IMR-90 (cell line): Measurements from ENCODE around the gene SETD2. TPM values are rescaled to one million over a fixed set of nuclear protein-coding genes. Genes with fewer than 3 reads are reported as not detected.

ENCODE experiments used
- ATAC-seq: fragments of 200-7000 bp; cut with Tn5 transposase; 2 replicates; pipeline ENCODE4 v1.9.1; 2020; ENCODE audit warnings: low read depth, mild to moderate bottlenecking, moderate library complexity
- BruUV-seq: library from RNA; stranded (reverse); fragments of 400-500 nt; replicated peaks from 2 replicates; lab custom pipeline; 2021; lab: Mats Ljungman, UMichigan
- CTCF ChIA-PET: fragments of 300-600 bp; formaldehyde crosslinking; extraction: SDS; loops from one replicate; lab custom pipeline; 2021; ENCODE audit warnings: antibody characterized with exemption; lab: Yijun Ruan, JAX
- POLR2A ChIA-PET: fragments of 300-600 bp; sonication (Branson Sonifier 250); formaldehyde crosslinking; loops from one replicate; lab custom pipeline; 2022; ENCODE audit warnings: antibody characterized with exemption; ENCODE audit not compliant: unreplicated experiment; lab: Charles Lee
- DNase-seq: peaks from one replicate; pipeline ENCODE4 v3.0.0; 2013
- H2AFZ ChIP-seq: replicated peaks from 2 replicates; pipeline ENCODE3; 2013; ENCODE audit warnings: low read length, mild to moderate bottlenecking; ENCODE audit not compliant: poor library complexity
- H2AK5ac ChIP-seq: 2 replicates; pipeline ENCODE4 v1.6.1; 2013; ENCODE audit warnings: low read depth, low read length, inconsistent platforms
- H2AK9ac ChIP-seq: replicated peaks from 2 replicates; pipeline ENCODE3; 2013; ENCODE audit warnings: mild to moderate bottlenecking, low read depth, low read length, moderate library complexity; ENCODE audit not compliant: poor library complexity
- H2BK120ac ChIP-seq: 2 replicates; pipeline ENCODE4 v1.6.1; 2013; ENCODE audit warnings: low read depth, low read length, inconsistent platforms
- H2BK15ac ChIP-seq: 3 replicates; pipeline ENCODE4 v1.6.1; 2013; ENCODE audit warnings: low read depth, low read length, inconsistent platforms
- H2BK20ac ChIP-seq: 2 replicates; pipeline ENCODE4 v1.6.1; 2013; ENCODE audit warnings: low read depth, mild to moderate bottlenecking, inconsistent platforms, low read length, moderate library complexity
- H2BK5ac ChIP-seq: 2 replicates; pipeline ENCODE4 v1.6.1; 2013; ENCODE audit warnings: mild to moderate bottlenecking, low read depth, low read length, inconsistent platforms; ENCODE audit not compliant: poor library complexity, severe bottlenecking
- H3K14ac ChIP-seq: replicated peaks from 2 replicates; pipeline ENCODE4 v1.6.1; 2013; ENCODE audit warnings: low read depth, low read length, inconsistent platforms
- H3K18ac ChIP-seq: 2 replicates; pipeline ENCODE4 v1.6.1; 2013; ENCODE audit warnings: low read depth, low read length, control low read depth
- H3K23ac ChIP-seq: 2 replicates; pipeline ENCODE4 v1.6.1; 2013; ENCODE audit warnings: low read depth, low read length, inconsistent platforms
- H3K27ac ChIP-seq: 2 replicates; pipeline ENCODE4 v1.5.1; 2013; ENCODE audit warnings: mild to moderate bottlenecking, control low read depth, low read length; ENCODE audit not compliant: insufficient read depth
- H3K27me3 ChIP-seq: 2 replicates; pipeline ENCODE4 v1.6.1; 2013; ENCODE audit warnings: low read length; ENCODE audit not compliant: control insufficient read depth, insufficient read depth
- H3K36me3 ChIP-seq: 2 replicates; pipeline ENCODE4 v1.6.1; 2013; ENCODE audit warnings: low read length, mixed read lengths; ENCODE audit not compliant: control insufficient read depth, insufficient read depth
- H3K4ac ChIP-seq: 2 replicates; pipeline ENCODE4 v1.6.1; 2013; ENCODE audit warnings: low read depth, low read length, inconsistent platforms
- H3K4me1 ChIP-seq: 2 replicates; pipeline ENCODE4 v1.6.1; 2013; ENCODE audit warnings: low read length, mixed read lengths; ENCODE audit not compliant: control insufficient read depth, insufficient read depth
- H3K4me2 ChIP-seq: 2 replicates; pipeline ENCODE4 v1.6.1; 2013; ENCODE audit warnings: low read depth, mild to moderate bottlenecking, control low read depth, low read length, moderate library complexity
- H3K4me3 ChIP-seq: 2 replicates; pipeline ENCODE4 v1.5.1; 2013; ENCODE audit warnings: low read depth, mild to moderate bottlenecking, control low read depth, low read length, moderate library complexity; ENCODE audit not compliant: insufficient read depth
- H3K56ac ChIP-seq: 2 replicates; pipeline ENCODE4 v1.6.1; 2013; ENCODE audit warnings: low read length, inconsistent platforms; ENCODE audit not compliant: insufficient read depth; ENCODE audit errors: extremely low read depth
- H3K79me1 ChIP-seq, 2 experiments: 2 replicates each; pipeline ENCODE4 v1.6.1; 2013; ENCODE audit warnings: low read length in 2 of 2, inconsistent platforms in 1 of 2, low read depth in 1 of 2
- H3K9ac ChIP-seq: 2 replicates; pipeline ENCODE4 v1.6.1; 2013; ENCODE audit warnings: low read depth, low read length, control low read depth
- H3K9me1 ChIP-seq: 2 replicates; pipeline ENCODE4 v1.6.1; 2013; ENCODE audit warnings: low read length, inconsistent platforms; ENCODE audit not compliant: insufficient read depth
- H3K9me3 ChIP-seq: 2 replicates; pipeline ENCODE4 v1.6.1; 2013; ENCODE audit warnings: low read length; ENCODE audit not compliant: control insufficient read depth, insufficient read depth
- H4K20me1 ChIP-seq: 2 replicates; pipeline ENCODE4 v1.6.1; 2013; ENCODE audit warnings: low read length, inconsistent platforms; ENCODE audit not compliant: insufficient read depth
- H4K5ac ChIP-seq: 2 replicates; pipeline ENCODE4 v1.6.1; 2013; ENCODE audit warnings: mild to moderate bottlenecking, low read depth, low read length, control low read depth
- H4K8ac ChIP-seq, 2 experiments: 2 replicates each; pipeline ENCODE4 v1.6.1; 2013; ENCODE audit warnings: low read depth in 2 of 2, low read length in 2 of 2, control low read depth in 1 of 2, inconsistent platforms in 1 of 2
- H4K91ac ChIP-seq: 2 replicates; pipeline ENCODE4 v1.6.1; 2013; ENCODE audit warnings: low read depth, low read length, inconsistent platforms; ENCODE audit not compliant: insufficient read depth
- BHLHE40 ChIP-seq: fragments of 150-350 bp; IDR thresholded peaks from 2 replicates; pipeline ENCODE4 v1.6.1; 2016; ENCODE audit warnings: mild to moderate bottlenecking, low read depth, low read length
- CEBPB ChIP-seq: IDR thresholded peaks from 2 replicates; pipeline ENCODE4 v1.6.1; 2012; ENCODE audit warnings: low read depth, low read length, improper control_type of control experiment
- CHD1 ChIP-seq: IDR thresholded peaks from 2 replicates; pipeline ENCODE4 v1.6.1; 2012; ENCODE audit warnings: low read depth, low read length, improper control_type of control experiment
- CTCF ChIP-seq: conservative IDR thresholded peaks from 2 replicates; pipeline ENCODE4 v1.5.1; 2012; ENCODE audit warnings: mild to moderate bottlenecking, low read depth, low read length, improper control_type of control experiment
- ELK1 ChIP-seq: fragments of 150-350 bp; IDR thresholded peaks from 2 replicates; pipeline ENCODE4 v1.6.1; 2016; ENCODE audit warnings: low read depth, mild to moderate bottlenecking, low read length, moderate library complexity, borderline replicate concordance
- FOS ChIP-seq: fragments of 150-350 bp; IDR thresholded peaks from 2 replicates; pipeline ENCODE4 v1.6.1; 2016; ENCODE audit warnings: low read depth, low read length
- MAFK ChIP-seq: IDR thresholded peaks from 2 replicates; pipeline ENCODE4 v1.6.1; 2012; ENCODE audit warnings: low read depth, low read length, improper control_type of control experiment
- MAZ ChIP-seq: IDR thresholded peaks from 2 replicates; pipeline ENCODE4 v1.6.1; 2012; ENCODE audit warnings: low read depth, mild to moderate bottlenecking, low read length, improper control_type of control experiment, moderate library complexity, borderline replicate concordance
- MXI1 ChIP-seq: IDR thresholded peaks from 2 replicates; pipeline ENCODE4 v1.6.1; 2012; ENCODE audit warnings: low read depth, mild to moderate bottlenecking, low read length, moderate library complexity, borderline replicate concordance
- NFE2L2 ChIP-seq: fragments of 150-350 bp; IDR thresholded peaks from 2 replicates; pipeline ENCODE4 v1.6.1; 2016; ENCODE audit warnings: low read depth, mild to moderate bottlenecking, low read length
- POLR2A ChIP-seq: IDR thresholded peaks from 2 replicates; pipeline ENCODE4 v1.6.1; 2012; ENCODE audit warnings: mild to moderate bottlenecking, low read depth, low read length
- RAD21 ChIP-seq: IDR thresholded peaks from 2 replicates; pipeline ENCODE4 v1.6.1; 2012; ENCODE audit warnings: low read length, improper control_type of control experiment
- RCOR1 ChIP-seq: IDR thresholded peaks from 2 replicates; pipeline ENCODE4 v1.6.1; 2012; ENCODE audit warnings: mild to moderate bottlenecking, low read length, improper control_type of control experiment; ENCODE audit not compliant: insufficient replicate concordance
- RFX5 ChIP-seq: IDR thresholded peaks from 2 replicates; pipeline ENCODE4 v1.8.0; 2012; ENCODE audit warnings: low read depth, mild to moderate bottlenecking, low read length, moderate library complexity
- SMC3 ChIP-seq: fragments of 150-350 bp; IDR thresholded peaks from 2 replicates; pipeline ENCODE4 v1.6.1; 2016; ENCODE audit warnings: low read depth, mild to moderate bottlenecking, antibody characterized with exemption, low read length, moderate library complexity
- USF2 ChIP-seq: fragments of 150-350 bp; IDR thresholded peaks from 2 replicates; pipeline ENCODE4 v1.6.1; 2017; ENCODE audit warnings: mild to moderate bottlenecking, antibody characterized with exemption, low read length, low read depth
- WGBS, 2 experiments: methylation state at CpG; one replicate each; pipeline versions ENCODE4 v1.1.5 to v1.1.7; 2013; ENCODE audit warnings: missing lambda C conversion rate in 2 of 2; ENCODE audit not compliant: insufficient read length in 1 of 2; ENCODE audit errors: extremely low coverage in 2 of 2; 5-methylcytosine and 5-hydroxymethylcytosine counted together
- dilution Hi-C: fragments of 300-500 bp; cut with HindIII; formaldehyde crosslinking; loops from one replicate; pipeline ENCODE4 v1.14.3; 2018; ENCODE audit warnings: low sequenced_read_pairs; ENCODE audit not compliant: unreplicated experiment
- in situ Hi-C: fragments of 300-500 bp; cut with MboI; formaldehyde crosslinking; loops from 3 replicates; pipeline ENCODE4 v1.14.3; 2019; ENCODE audit warnings: low sequenced_read_pairs, inconsistent platforms, mixed read lengths
- intact Hi-C: fragments of 100-400 bp; cut with micrococcal nuclease; formaldehyde crosslinking; loops from 2 replicates; pipeline ENCODE4 v1.10.0; 2022
- polyA plus RNA-seq, 3 experiments: library from polyadenylated mRNA; depleted of rRNA; stranded (reverse); fragments of >200 nt; gene quantifications; 2 replicates each; pipeline ENCODE4 v1.2.3, GENCODE V29; 2012; ENCODE audit warnings: low replicate concordance in 1 of 3
- total RNA-seq: library from RNA; depleted of rRNA; stranded (reverse); fragments of >200 nt; gene quantifications from 2 replicates; pipeline ENCODE4 v1.2.3, GENCODE V29; 2012

SETD2 gene
- total and polyA plus RNA-seq, 2 of the 4 experiments (the other 2 are of a cell fraction): 18.3 to 20.1 TPM

GRCh38 chr3:46977811-46978195, 186.1 kb downstream of the SETD2 start:
- Histone ChIP-seq H3K4ac (peak overlapping the region; percentile 94), H2AK5ac (peak overlapping the region; percentile 97), H4K5ac (peak overlapping the region; percentile 69), H3K18ac (peak overlapping the region; percentile 36; the same call in 1 of the 2 replicates), H3K4me3 (no peak overlapping the region), H2AK9ac (peak overlapping the region; percentile 93), H2BK20ac (peak overlapping the region; percentile 95), H4K8ac (peak overlapping the region in 1 of 2 experiments; percentile 94; a peak in 3 of 4 replicates), H3K27me3 (no peaks in the 10 kb centered on the region), H3K56ac (no peak overlapping the region), H2BK15ac (peak overlapping the region; percentile 70; the same call in 1 of the 3 replicates), H4K20me1 (peaks cover 19% of the 10 kb centered on the region; the same call in 1 of the 2 replicates), H3K9ac (no peak overlapping the region), H2BK120ac (peak overlapping the region; percentile 91), H3K4me1 (peaks cover 9% of the 10 kb centered on the region), H3K23ac (0 out of 2 replicates have a peak overlapping the region, but pooled peaks have one; percentile 25), H3K36me3 (no peaks in the 10 kb centered on the region), H3K9me1 (peaks cover 3% of the 10 kb centered on the region), H3K79me1 (peaks cover 3 to 42% of the 10 kb centered on the region in 2 experiments; a peak in 3 of 4 replicates), H3K4me2 (no peak overlapping the region), H2AFZ (peak overlapping the region; percentile 5), H3K9me3 (no peaks in the 10 kb centered on the region), H3K27ac (peak overlapping the region; percentile 64; the same call in 1 of the 2 replicates), H2BK5ac (peak overlapping the region; percentile 86), H3K14ac (no peak overlapping the region; the same call in 1 of the 2 replicates), H4K91ac (peak overlapping the region; percentile 89)
- intact Hi-C loops (loop anchor here (2.0 kb wide), 1 partner anchor 43 kb away; no protein-coding TSS in a partner anchor), dilution Hi-C loops (no loop called here), in situ Hi-C loops (no loop called here)
- CTCF ChIA-PET: interaction anchor here (0.6 kb wide), 2 partner anchors 247 to 523 kb away, joined by 4 read pairs; no protein-coding TSS in a partner anchor
- no CpG with 5 or more reads among the region's 5 CpGs for WGBS, 2 experiments
- DNase-seq (no peak), ATAC-seq (no peak)
- no peak for TF ChIP-seq USF2
- no peak for TF ChIP-seq MXI1
- TF ChIP-seq MAZ: no peak
- no peak for TF ChIP-seq POLR2A
- no peak for TF ChIP-seq RFX5
- TF ChIP-seq RCOR1: no peak
- TF ChIP-seq MAFK: no peak
- TF ChIP-seq ELK1: no peak
- TF ChIP-seq BHLHE40: no peak
- TF ChIP-seq CEBPB: no peak
- no peak for TF ChIP-seq RAD21
- no peak for TF ChIP-seq CHD1
- TF ChIP-seq NFE2L2: no peak
- no peak for TF ChIP-seq FOS
- TF ChIP-seq CTCF: no peak
- no peak for TF ChIP-seq SMC3
- POLR2A ChIA-PET: no interaction called here
- no TSS peak for BruUV-seq
